Measurements from ENCODE around the gene FRMD1.

- no peak for TF ChIP-seq GATA3 (IDR thresholded peaks at IDR 0.05; ENCODE audit: low read depth, low read length)
- no peak for TF ChIP-seq GATA2 (IDR thresholded peaks at IDR 0.05; ENCODE audit: low read depth, low read length)
Measured at GRCh38 chr6:168058691-168059551, 20.1 kb downstream of the FRMD1 start.

All from SH-SY5Y (cell line).